Activated naive CD4-positive, alpha-beta T cell treated with anti-CD3 and anti-CD28 coated beads for 36 hours (primary cell): Measurements from ENCODE around the gene OR1S2. TPM values are rescaled to one million over a fixed set of nuclear protein-coding genes. Genes with fewer than 3 reads are reported as not detected.

Experiments used
- CTCF ChIA-PET: fragments of 350-600 bp; sonication (Branson Sonifier 250); formaldehyde crosslinking; loops from one replicate; lab custom pipeline; 2021; ENCODE audit warnings: antibody characterized with exemption; lab: Charles Lee
- DNase-seq: peaks from one replicate; pipeline ENCODE4 v3.0.0-alpha.2; 2020
- H3K27ac Mint-ChIP-seq: one replicate; pipeline ENCODE4 v1.8.0; 2021; ENCODE audit warnings: mild to moderate bottlenecking, mixed read lengths
- H3K27me3 Mint-ChIP-seq: one replicate; pipeline ENCODE4 v1.8.0; 2021; ENCODE audit warnings: low read depth, mixed read lengths
- H3K36me3 Mint-ChIP-seq: one replicate; pipeline ENCODE4 v1.8.0; 2021; ENCODE audit warnings: low read depth, mixed read lengths
- H3K4me1 Mint-ChIP-seq: one replicate; pipeline ENCODE4 v1.8.0; 2021; ENCODE audit warnings: low read depth, mixed read lengths
- H3K4me3 Mint-ChIP-seq: one replicate; pipeline ENCODE4 v1.8.0; 2021; ENCODE audit warnings: mild to moderate bottlenecking, moderate library complexity, mixed read lengths
- H3K9me3 Mint-ChIP-seq: one replicate; pipeline ENCODE4 v1.8.0; 2021; ENCODE audit warnings: mixed read lengths
- intact Hi-C: fragments of 100-400 bp; cut with micrococcal nuclease; formaldehyde crosslinking; loops from one replicate; pipeline ENCODE4 v1.15.1; 2023
- total RNA-seq, 2 experiments: library from RNA; stranded (reverse); gene quantifications; one replicate each; pipeline ENCODE4 v1.2.3, GENCODE V29; 2021

The OR1S2 gene
- total RNA-seq, 2 experiments from 2014 or later: not detected

DNA sequence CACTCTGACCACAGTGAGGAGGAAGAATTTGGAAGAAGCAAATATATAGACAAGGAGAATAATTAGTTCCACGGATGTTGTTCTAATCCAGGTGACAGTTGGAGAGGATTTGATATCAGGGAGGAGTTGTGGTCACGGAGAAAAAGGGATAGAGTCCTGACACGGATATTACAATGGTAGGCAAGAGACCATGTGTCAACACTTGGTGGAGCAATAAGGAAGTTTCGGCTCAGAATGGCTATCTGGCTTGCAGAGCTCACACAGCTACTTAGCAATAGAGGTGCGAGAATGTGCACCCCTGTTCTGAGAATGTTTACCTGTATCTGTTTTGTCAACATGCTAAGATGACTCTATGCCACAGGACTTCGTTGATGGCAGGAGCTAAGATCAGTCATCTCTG is 25.5 kb downstream of the OR1S2 start:
- Mint-ChIP-seq H3K36me3 (no peaks in the 10 kb centered on the region), H3K9me3 (no peaks in the 10 kb centered on the region), H3K4me3 (no peak overlapping the region), H3K4me1 (no peaks in the 10 kb centered on the region), H3K27me3 (peaks cover 27% of the 10 kb centered on the region), H3K27ac (no peak overlapping the region)
- intact Hi-C loops: no loop called here
- CTCF ChIA-PET: interaction anchor here (1.2 kb wide), 1 partner anchor 108 kb away, joined by 5 read pairs; no protein-coding TSS in a partner anchor
- DNase-seq: no peak

DNA sequence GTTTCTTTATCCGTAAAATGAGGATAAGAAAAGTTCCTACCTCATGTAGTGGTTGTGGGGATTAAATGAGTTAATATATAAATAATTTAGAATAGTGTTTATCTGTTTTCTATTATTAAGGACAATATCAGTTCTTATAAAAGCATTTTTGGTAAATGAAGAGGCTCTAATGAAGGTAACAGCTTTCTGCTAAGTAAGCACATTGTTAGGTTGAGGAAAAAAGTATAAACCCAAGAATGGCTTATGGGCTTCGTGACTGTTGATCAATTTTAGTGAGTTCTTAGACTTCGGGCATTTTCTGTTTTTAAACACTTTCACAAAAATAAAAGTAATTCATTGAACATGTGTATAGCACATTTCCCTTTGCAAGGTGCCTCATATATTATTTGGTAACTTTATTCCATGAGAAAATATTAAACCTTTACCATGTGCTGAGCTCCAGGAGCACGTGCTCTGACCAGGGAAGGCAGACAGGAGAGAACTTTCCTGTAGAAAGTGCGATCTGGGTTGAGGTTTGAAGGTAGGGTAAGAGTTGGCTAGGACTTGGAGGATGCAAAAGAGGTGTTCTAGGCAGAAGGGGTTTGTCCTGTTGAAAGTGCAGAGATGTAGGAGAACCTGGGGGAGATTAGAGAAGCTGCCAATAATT is 26.4 kb downstream of the OR1S2 start:
- Mint-ChIP-seq H3K9me3 (no peaks in the 10 kb centered on the region), H3K4me1 (no peaks in the 10 kb centered on the region), H3K27ac (no peak overlapping the region), H3K4me3 (no peak overlapping the region), H3K36me3 (no peaks in the 10 kb centered on the region), H3K27me3 (peaks cover 27% of the 10 kb centered on the region)
- intact Hi-C loops: no loop called here
- no peak for DNase-seq
- CTCF ChIA-PET: interaction anchor here (0.6 to 1.2 kb wide), 2 partner anchors 40 to 109 kb away, joined by 3 to 5 read pairs; no protein-coding TSS in a partner anchor

DNA sequence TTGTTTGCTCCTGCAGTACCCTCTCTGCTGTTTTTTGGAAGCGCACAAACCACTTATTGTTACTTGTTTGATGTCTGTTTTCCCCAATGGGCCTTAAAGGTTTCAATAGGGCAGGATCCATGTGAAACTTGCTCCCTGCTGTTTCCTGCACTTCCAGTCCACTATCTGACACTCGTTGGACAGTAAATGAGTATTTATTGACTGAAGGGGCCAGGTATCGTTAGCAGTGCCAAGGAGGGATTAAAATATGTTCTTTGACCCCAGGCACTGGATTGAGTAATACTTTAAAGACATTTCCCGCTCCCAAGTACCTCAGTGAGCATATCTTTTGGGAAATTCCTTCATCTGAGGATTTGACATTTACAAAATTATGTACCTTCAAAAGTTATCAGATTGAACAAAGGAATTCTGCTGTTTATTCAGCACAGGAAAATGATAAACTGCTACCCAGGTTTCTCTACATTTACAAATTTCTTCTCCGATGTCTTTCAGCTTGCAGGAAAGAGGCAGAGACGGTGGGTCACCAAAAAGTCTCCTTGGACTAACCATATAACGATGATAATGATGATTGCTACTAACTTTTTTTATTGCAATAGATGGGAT is 38.3 kb downstream of the OR1S2 start:
- CTCF ChIA-PET: interaction anchor here (0.6 kb wide), 1 partner anchor 530 kb away, joined by 4 read pairs; no protein-coding TSS in a partner anchor
- Mint-ChIP-seq H3K36me3 (no peaks in the 10 kb centered on the region), H3K9me3 (no peaks in the 10 kb centered on the region), H3K27me3 (peaks cover 5% of the 10 kb centered on the region), H3K4me1 (no peaks in the 10 kb centered on the region), H3K27ac (no peak overlapping the region), H3K4me3 (no peak overlapping the region)
- DNase-seq: no peak
- intact Hi-C loops: no loop called here

DNA sequence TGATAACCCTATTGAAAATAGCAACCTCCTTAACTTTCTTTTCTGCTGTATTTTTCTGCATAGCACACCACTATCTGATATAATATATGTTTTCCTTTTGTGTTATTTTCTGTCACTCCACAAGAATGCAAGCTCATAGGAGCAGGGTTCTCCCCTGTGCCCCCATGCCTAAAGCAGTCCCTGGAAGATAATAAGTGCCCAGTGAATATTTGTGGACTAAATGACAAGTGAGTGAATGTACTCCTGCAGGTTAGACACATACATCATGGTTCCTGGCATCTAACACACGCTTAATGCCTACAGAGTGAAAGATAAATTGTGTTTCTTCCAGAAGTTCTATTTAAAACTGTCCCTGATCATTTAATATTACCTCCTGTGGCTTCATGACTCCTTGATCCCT is 39.0 kb downstream of the OR1S2 start:
- intact Hi-C loops: no loop called here
- no peak overlapping the region for H3K27ac Mint-ChIP-seq
- no peaks in the 10 kb centered on the region for H3K36me3 Mint-ChIP-seq
- H3K4me1 Mint-ChIP-seq: no peaks in the 10 kb centered on the region
- no peak overlapping the region for H3K4me3 Mint-ChIP-seq
- H3K27me3 Mint-ChIP-seq: peaks cover 2% of the 10 kb centered on the region
- no peaks in the 10 kb centered on the region for H3K9me3 Mint-ChIP-seq
- CTCF ChIA-PET: interaction anchor here (0.6 kb wide), 1 partner anchor 529 kb away, joined by 4 read pairs; no protein-coding TSS in a partner anchor
- DNase-seq: no peak

DNA sequence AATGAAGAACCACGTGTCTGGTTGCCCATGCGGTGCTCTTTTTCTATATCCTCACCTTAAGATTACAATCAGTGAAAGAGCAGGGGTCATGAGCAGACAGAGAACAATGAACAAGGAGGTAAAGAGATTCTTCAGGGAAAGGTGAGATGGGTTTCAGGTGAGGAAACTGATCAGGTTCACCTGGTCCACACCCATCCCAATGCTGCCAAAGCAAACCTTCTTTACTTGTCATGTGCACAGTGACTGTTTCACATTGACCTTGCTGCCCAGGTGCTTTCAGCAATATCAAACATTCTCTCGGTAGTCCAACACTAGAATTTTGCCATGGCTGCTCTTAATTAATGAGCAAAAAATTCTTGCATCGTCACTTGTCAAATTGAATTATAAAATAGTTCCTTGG is 39.6 kb downstream of the OR1S2 start:
- Mint-ChIP-seq H3K36me3 (no peaks in the 10 kb centered on the region), H3K4me3 (no peak overlapping the region), H3K27ac (no peak overlapping the region), H3K4me1 (no peaks in the 10 kb centered on the region), H3K27me3 (peaks cover 3% of the 10 kb centered on the region), H3K9me3 (peaks cover 1% of the 10 kb centered on the region)
- CTCF ChIA-PET: no interaction called here
- no peak for DNase-seq
- intact Hi-C loops: no loop called here

Other genes starting within 250 kb of the OR1S2 start
- gene OR9Q1, start 180.3 kb downstream of the OR1S2 start, total RNA-seq: not detected
- gene OR6Q1, start 173.2 kb downstream of the OR1S2 start, total RNA-seq: not detected
- gene OR9I1, start 78.6 kb downstream of the OR1S2 start, total RNA-seq: not detected
- gene OR9Q2, start 15.1 kb downstream of the OR1S2 start, total RNA-seq: not detected
- gene OR1S1, start 8.6 kb upstream of the OR1S2 start, total RNA-seq: not detected
- gene OR10Q1, start 24.8 kb upstream of the OR1S2 start, total RNA-seq: not detected
- gene OR10W1, start 64.1 kb upstream of the OR1S2 start, total RNA-seq: not detected
- gene OR5B17, start 154.9 kb upstream of the OR1S2 start, total RNA-seq: not detected
- not detected for gene OR5B3, start 202.7 kb upstream of the OR1S2 start, total RNA-seq
- gene OR5B2, start 224.0 kb upstream of the OR1S2 start, total RNA-seq: not detected
- not detected for gene OR5B12, start 238.1 kb upstream of the OR1S2 start, total RNA-seq